ENCODE measurements around the gene SLC3A2.
"Not testable (repeated sequence)": the region's sequence is repeated elsewhere in the genome, so short reads cannot be mapped to it uniquely, and the experiment has no call there.

The SLC3A2 gene

DNA sequence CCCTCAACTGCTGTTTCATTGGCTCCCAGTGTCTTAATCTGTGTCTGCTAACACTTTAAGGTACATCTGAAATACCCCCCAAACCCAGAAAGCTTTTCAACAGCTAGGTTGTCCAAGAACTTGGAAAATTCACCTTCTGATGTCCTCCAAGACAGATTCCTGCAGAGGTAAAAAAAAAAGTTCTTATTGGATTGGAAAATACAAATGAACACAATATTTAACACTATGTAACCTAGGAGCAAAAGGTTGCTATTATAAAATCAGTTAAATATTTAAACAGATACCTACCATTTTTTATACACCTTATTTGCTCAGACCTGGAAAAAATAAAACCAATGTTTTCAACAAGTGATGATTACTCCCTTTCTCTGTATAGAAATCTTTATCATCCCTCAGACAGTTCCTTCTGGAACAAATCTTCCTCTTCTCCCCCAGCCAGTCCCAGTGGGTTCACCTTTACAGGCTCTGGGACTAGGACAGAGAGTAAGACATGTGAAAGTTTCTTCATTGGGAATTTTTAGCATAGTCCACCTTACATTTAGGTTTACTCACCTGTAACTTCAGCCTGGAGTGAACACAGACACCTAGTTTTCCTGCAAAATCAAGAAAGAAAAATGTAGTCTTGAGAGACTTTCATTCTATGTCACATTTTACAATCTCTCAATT lies 28.0 kb upstream of the SLC3A2 start:
- no peak for DNase-seq

DNA sequence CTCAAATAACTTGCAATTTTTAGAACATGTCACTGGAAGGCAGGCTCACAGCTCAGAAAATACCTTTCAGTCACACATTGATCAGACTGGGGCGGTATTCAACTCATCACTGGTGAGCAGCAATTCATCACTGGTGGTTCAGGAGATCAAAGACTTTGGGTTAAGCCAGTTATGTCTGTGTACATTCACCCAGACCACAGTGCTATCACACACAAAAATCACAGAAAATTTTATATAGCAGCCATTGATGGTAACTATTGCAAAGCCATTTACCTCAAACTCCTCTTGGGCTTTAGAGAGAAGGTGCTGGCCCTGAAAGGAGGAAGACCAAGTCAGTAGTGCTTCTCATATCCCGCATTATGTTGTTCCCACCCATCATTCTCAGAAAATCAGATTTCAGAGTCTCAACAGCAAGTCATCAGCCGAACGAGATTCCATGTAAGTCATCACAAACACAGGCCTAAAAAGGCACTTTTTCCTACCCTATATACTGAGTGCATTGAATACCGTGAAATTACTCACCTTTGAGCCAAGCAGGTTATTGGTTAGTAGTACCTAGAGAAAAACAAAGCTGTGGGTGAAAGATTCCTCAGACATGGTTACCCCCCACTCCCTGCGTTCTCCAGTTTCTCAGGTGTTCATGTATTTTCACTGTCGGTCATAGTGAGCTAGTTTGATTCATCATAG lies 27.3 kb upstream of the SLC3A2 start:
- DNase-seq, result no peak

- no peak for DNase-seq
Measured at GRCh38 chr11:62854013-62854824, 26.5 kb upstream of the SLC3A2 start.

GRCh38 chr11:62854825-62855570 lies 25.7 kb upstream of the SLC3A2 start:
- DNase-seq, result no peak

DNA sequence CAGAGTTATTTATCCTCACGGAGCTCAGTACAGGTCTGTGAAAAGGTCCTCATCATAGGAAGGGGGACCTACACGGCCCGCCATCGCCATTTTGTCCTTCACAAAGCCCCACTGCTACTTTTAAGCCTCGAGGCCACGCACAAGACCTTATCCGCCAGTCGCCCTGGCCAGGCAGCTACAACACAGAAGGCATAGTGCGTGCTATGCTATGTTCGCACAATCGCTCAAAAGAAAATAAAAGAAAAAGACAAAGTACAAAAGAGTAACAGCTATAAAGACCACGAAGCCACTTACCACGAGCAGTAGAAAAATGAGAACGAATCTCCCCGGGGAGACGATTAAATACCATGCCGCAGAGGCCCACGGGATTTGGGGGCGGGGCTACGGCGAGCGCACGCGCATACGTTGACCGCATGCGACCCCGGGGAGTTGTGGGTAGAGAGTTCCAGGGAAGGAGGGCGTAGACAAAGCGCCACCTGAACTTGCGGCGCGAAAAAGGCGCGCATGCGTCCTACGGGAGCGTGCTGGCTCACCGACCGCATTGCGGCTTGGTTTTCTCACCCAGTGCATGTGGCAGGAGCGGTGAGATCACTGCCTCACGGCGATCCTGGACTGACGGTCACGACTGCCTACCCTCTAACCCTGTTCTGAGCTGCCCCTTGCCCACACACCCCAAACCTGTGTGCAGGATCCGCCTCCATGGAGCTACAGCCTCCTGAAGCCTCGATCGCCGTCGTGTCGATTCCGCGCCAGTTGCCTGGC lies 24.9 kb upstream of the SLC3A2 start:
- peak; percentile 94 to 96 for DNase-seq

DNA sequence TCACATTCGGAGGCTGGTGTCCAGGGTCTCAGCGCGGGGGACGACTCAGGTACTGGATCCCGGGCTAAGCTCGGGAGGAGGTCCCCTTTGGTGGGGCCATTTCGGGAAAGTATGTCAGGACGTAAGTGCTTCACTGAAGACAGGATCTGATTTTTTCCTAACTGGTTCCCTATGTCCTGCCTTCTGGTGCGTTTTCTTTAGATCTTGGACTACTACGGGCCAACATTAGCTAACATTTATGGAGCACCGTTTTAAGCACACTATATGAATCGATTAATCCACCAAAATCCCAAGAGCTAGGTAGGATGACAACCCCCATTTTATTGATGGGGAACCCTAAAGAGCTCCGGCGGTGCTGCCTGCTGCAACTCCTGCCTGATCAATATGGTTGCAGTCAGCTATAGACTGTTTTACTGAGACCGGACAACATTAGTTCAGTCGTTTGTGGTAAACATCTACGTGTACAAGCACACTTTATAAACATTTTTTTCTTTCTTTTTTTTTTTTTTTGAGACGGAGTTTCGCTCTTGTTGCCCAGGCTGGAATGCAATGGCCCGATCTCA lies 24.3 kb upstream of the SLC3A2 start:
- DNase-seq, result no peak

- no peak for DNase-seq
Measured at GRCh38 chr11:62857541-62857982, 23.1 kb upstream of the SLC3A2 start.

GRCh38 chr11:62858201-62858600 lies 22.5 kb upstream of the SLC3A2 start:
- no peak for DNase-seq

GRCh38 chr11:62859281-62859703 lies 21.4 kb upstream of the SLC3A2 start:
- not testable (repeated sequence) for DNase-seq

DNA sequence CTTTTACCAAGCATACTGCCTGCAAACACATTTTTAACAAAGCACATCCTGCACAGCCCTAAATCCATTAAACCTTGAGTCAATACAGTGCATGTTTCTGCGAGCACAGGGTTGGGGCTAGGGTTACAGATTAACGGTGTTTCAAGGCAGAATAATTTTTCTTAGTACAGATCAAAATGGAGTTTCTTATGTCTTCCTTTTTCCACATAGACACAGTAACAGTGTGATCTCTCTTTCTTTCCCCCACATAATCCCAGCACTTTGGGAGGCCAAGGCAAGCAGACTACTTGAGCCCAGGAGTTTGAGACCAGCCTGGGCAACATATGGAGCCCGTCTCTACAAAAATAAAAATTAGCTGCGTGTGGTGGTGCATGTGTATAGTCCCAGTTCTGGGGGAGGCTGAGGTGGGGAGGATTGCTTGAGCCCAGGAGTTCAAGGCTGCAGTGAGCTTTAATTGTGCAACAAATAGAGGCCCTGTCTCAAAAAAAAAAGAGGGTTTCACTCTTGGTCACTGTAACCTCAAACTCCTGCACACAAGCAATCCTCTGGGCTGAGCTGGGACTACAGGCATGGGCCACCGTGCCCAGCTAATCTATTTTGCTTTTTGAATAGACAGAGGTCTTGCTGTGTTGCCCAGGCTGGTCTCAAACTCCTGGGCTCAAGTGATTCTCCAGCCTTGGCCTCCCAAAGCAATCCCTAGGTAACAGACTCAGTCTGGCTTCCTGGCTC lies 19.7 kb upstream of the SLC3A2 start:
- DNase-seq, result no peak

DNA sequence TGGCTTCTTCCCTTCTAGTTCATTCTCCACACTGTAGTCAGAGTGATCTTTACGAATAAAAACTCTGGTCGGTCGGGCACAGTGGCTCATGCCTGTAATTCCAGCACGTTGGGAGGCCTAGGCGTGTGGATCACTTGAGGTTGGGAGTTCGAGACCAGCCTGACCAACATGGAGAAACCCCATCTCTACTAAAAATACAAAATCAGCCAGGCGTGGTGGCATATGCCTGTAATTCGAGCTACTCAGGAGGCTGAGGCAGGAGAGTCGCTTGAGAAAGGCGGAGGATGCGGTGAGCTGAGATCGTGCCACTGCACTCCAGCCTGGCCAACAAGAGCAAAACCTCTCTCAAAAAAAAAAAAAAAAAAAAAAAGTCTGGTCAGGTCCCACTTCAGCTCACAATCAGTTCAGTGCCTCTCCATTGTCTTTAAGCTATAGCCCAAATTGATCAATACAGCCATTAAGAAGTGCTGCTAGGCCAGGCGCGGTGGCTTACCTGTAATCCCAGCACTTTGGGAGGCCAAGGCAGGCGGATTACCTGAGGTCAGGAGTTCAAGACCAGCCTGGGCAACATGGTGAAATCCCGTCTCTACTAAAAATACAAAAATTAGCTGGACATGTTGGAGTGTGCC lies 19.0 kb upstream of the SLC3A2 start:
- DNase-seq, result not testable (repeated sequence)

DNA sequence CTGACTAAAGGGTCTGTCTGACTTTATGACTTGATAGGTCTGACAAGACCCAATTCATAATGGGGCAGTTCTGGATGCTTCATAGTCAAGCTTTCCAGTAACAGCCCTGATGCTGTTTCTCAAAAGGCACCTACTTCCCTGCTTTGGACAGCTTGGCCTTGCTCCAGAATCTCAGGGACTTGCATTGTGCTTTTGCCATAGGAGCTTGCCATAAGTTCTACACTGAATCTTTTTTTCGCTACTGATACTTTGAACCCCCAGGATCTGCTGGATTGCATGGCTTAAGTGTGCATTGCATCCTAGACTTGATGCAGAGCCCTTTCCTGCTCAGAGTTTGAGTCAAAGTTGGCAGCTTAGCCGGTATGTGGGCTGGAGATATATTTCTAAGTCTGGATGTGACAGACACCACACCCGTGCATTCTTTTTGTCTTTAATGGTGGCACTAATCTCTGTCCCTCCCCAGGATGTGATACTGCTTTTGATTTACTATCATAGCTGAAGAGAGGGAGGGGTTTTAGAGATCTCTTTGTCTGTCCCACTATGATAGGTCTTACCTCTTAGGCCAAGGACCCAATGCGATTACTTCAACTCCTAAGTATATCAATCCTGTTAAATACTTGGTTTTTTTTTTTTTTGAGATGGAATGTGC lies 16.9 kb upstream of the SLC3A2 start:
- no peak for DNase-seq

DNA sequence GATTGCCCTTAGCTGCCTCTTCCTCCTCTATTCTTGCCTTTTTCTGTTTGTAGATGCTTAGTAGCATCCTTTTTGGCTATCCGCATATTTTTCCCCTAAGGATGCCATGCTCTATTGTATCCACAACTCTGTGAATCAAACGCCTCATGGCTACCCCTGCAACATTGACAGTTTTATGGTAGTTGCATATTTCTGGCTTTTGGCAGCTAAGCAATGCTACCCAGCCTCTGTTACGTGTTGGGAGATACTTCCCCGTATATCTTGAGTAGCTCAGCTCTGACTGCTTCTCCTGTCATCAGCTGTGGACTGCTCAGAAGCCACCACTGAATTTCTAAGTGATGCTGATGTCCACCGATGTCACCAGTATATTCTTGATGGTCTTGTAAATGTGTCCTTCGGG lies 15.1 kb upstream of the SLC3A2 start:
- no peak for DNase-seq

DNA sequence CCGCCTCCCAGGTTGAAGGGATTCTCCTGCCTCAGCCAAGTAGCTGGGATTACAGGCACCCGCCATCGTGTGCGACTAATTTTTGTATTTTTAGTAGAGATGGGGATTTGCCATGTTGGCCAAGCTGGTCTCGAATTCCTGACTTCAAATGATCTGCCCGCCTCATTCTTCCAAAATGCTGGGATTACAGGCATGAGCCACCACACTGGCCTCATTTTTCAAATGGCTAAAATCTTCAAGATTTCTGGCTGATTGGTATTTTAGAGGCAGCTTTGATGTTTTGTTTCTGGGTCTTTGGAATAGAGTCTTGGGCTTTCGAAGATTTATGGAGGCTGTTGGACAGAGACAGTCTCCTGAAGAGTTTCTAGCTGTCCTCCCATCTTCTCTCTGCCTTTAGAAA lies 5.8 kb upstream of the SLC3A2 start:
- no peak for DNase-seq

- no peak for DNase-seq
Measured at GRCh38 chr11:62875698-62876478, 4.8 kb upstream of the SLC3A2 start.

DNA sequence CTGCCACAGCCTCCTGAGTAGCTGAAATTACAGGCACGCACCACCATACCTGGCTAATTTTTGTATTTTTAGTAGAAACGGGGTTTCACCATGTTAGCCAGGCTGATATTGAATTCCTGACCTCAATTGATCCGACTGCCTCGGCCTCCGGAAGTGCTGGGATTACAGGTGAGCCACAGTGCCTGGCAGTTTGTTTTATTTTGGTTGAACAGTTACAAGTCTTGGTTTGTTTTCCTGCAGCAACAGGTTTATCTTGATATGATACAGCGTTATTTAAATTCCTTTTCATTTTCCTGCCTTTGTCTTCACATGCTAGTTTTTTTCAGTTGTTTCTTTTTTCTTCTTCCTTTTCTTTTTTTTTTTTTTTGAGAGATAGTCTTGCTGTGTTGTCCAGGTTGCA lies 4.0 kb upstream of the SLC3A2 start:
- no peak for DNase-seq

- DNase-seq, result no peak
Measured at GRCh38 chr11:62879235-62879978, 1.3 kb upstream of the SLC3A2 start.

DNA sequence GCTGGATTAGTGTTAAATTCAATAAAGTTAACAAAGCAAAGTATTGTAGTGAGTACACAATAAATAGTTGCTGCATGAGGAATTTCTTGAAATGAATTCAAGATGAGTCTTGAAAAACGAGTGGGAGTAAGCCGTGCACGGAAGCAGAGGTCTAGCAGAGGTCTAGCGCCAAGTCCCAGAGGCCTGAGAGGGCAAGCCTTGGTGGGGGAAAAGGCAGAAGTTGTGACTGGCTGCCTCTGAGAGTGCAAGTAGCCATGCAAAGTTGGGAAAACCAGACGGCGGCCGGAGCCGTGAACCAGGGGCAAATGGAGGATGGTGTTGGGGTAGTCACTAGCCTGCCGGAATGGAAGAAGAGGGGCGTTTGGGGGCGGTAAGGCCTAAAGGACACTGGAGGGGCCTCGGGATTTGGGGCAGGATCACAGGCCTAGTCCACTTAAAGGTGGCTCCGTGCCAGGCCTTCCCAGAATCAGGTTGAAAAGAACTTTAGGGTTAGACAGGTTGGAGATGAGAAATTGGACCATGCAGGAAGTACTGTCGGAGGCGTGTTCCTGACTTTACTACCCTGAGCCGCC lies 379 bp upstream of the SLC3A2 start:
- no peak for DNase-seq
